ENCODE measurements around the gene PDCD6IP.

The PDCD6IP gene

DNA sequence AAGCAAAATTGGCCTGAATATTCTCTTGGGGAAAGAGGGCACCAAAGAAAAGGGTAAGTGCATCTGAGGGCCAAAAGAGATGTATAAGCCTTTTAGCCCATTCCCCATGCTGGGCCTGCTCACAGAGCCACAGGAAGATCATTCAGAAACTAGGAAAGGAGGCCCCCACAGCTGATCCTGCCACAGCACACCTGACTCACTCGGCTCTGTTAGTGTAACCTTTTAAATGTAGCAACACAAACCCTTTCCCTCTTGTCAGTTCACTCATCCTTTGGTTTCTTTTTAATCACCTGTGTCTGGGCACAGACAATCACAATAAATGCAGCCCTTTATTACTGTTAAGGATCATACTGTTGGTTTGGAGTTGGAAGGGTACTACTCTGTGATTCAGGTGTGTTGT lies 69.9 kb downstream of the PDCD6IP start:
- TF ChIP-seq CTCF (IDR thresholded peaks at IDR 0.05; ENCODE audit: control insufficient read depth, insufficient read depth, low read depth, low read length, missing control alignments) = no peak
- DNase-seq (ENCODE audit: low read depth) = no peak
- H3K4me3 ChIP-seq (ENCODE audit: control insufficient read depth, low read depth, low read length) = no peak overlapping the region

- TF ChIP-seq CTCF (IDR thresholded peaks at IDR 0.05; ENCODE audit: control insufficient read depth, insufficient read depth, low read depth, low read length, missing control alignments) = no peak
- DNase-seq (ENCODE audit: low read depth) = no peak
- H3K4me3 ChIP-seq (ENCODE audit: control insufficient read depth, low read depth, low read length) = no peak overlapping the region
Measured at GRCh38 chr3:33869977-33870376, 71.5 kb downstream of the PDCD6IP start.

GRCh38 chr3:33874815-33875214 lies 76.4 kb downstream of the PDCD6IP start:
- TF ChIP-seq CTCF (IDR thresholded peaks at IDR 0.05; ENCODE audit: control insufficient read depth, insufficient read depth, low read depth, low read length, missing control alignments) = no peak

DNA sequence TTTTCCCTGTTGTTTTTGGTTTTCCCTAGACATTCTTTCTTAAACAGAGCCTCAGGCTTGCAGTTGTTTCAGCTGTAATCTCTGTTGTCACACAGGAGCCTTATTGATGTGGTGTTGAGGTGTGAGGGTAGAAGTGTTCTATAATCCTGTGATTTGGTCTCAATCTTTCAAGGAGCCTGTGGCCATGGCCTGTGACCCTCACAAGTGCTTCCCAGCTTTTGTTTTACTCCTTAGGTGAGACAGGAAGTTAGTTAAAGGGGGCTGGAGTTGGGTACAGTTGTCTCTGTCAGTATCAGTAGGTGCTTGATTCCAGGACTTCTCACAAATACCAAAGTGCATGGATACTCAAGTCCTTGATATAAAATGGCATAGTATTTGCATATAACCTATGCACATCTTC lies 77.2 kb downstream of the PDCD6IP start:
- no peak for TF ChIP-seq CTCF (IDR thresholded peaks at IDR 0.05; ENCODE audit: control insufficient read depth, insufficient read depth, low read depth, low read length, missing control alignments)
- H3K4me3 ChIP-seq (ENCODE audit: control insufficient read depth, low read depth, low read length) = no peak overlapping the region
- DNase-seq (ENCODE audit: low read depth) = no peak

More at GRCh38 chr3:33874815-33875214, 76.4 kb downstream of the PDCD6IP start:
- no peak overlapping the region for H3K4me3 ChIP-seq (ENCODE audit: control insufficient read depth, low read depth, low read length)
- no peak for DNase-seq (ENCODE audit: low read depth)

DNA sequence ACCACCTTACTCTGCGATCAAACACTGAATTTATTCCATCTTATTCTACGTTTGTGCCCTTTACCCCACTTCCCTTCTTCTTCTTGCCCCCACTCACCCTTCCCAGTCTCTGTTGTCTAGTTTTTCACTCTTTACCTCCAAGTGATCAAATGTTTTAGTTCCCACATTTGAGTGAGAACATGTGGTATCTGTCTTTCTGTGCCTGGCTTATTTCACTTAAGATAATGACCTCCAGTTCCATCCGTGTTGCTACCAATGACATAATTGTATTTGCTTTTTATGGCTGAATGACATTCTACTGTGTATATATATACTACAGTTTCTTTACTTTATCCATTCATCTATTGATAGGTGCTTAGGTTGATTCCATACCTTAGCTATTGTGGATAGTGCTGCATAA lies 78.8 kb downstream of the PDCD6IP start:
- H3K4me3 ChIP-seq (ENCODE audit: control insufficient read depth, low read depth, low read length) = no peak overlapping the region
- no peak for TF ChIP-seq CTCF (IDR thresholded peaks at IDR 0.05; ENCODE audit: control insufficient read depth, insufficient read depth, low read depth, low read length, missing control alignments)
- no peak for DNase-seq (ENCODE audit: low read depth)

DNA sequence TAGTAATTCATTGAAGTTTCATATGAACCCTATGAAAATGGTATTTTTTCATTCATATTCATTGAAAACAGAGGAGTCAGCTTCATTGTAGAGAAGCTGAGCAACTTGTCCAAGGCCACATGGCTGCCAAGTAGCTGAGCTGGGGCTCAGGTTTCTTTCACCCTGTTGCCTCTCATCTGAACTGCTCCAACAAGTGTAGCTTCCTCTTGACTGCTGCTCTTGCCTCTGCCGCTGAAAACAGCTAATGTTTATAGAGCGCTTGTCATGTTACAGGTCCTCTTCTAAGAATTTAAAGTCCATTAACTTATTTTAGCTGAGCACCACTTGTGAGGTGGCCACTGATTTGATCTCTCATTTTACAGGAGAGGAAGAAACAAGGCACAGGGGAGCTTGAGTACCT lies 81.1 kb downstream of the PDCD6IP start:
- DNase-seq (ENCODE audit: low read depth) = no peak
- no peak for TF ChIP-seq CTCF (IDR thresholded peaks at IDR 0.05; ENCODE audit: control insufficient read depth, insufficient read depth, low read depth, low read length, missing control alignments)

More for the DNA sequence above, 81.1 kb downstream of the PDCD6IP start:
- no peak overlapping the region for H3K4me3 ChIP-seq (ENCODE audit: control insufficient read depth, low read depth, low read length)

Measured in AG09309 (cell line).